ENCODE results near the gene ARHGAP5. TPM values are rescaled to one million over a fixed set of nuclear protein-coding genes. Genes with fewer than 3 reads are reported as not detected.

The ARHGAP5 gene
- total and polyA plus RNA-seq, 2 experiments from 2014 or later, result 22.1 to 72.6 TPM

GRCh38 chr14:32134448-32135097 is 57.5 kb downstream of the ARHGAP5 start (continued):
- TF ChIP-seq CTCF (conservative IDR thresholded peaks at IDR 0.05; ENCODE audit: low read depth in 2 of 2) (no peak), EZH2 (IDR thresholded peaks at IDR 0.05; ENCODE audit: low read depth, unreplicated experiment) (no peak), NANOG (IDR thresholded peaks at IDR 0.05; ENCODE audit: borderline replicate concordance) (no peak), ZNF114 (CRISPR knock-in tag; IDR thresholded peaks at IDR 0.05) (no peak)

- no peaks in the 10 kb centered on the region for H3K27me3 Mint-ChIP-seq (ENCODE audit: insufficient read depth, low read depth, poor library complexity)
- peaks cover 29% of the 10 kb centered on the region for H3K9me3 Mint-ChIP-seq
- TF ChIP-seq POLR2AphosphoS5 (IDR thresholded peaks at IDR 0.05; ENCODE audit: low read depth) (no peak), ZNF331 (CRISPR knock-in tag; IDR thresholded peaks at IDR 0.05; ENCODE audit: low read depth) (no peak), STAT1 (IDR thresholded peaks at IDR 0.05; ENCODE audit: unreplicated experiment) (no peak), ZNF114 (CRISPR knock-in tag; IDR thresholded peaks at IDR 0.05) (no peak), EZH2 (IDR thresholded peaks at IDR 0.05; ENCODE audit: low read depth, unreplicated experiment) (no peak), ZNF462 (CRISPR knock-in tag; IDR thresholded peaks at IDR 0.05) (no peak), CTCF (conservative IDR thresholded peaks at IDR 0.05; ENCODE audit: low read depth in 2 of 2) (no peak), EZH2phosphoT487 (IDR thresholded peaks at IDR 0.05; ENCODE audit: unreplicated experiment) (no peak), NANOG (IDR thresholded peaks at IDR 0.05; ENCODE audit: borderline replicate concordance) (no peak), JUNB (IDR thresholded peaks at IDR 0.05; ENCODE audit: unreplicated experiment) (no peak), CREB1 (CRISPR knock-in tag; IDR thresholded peaks at IDR 0.05; ENCODE audit: low read depth) (no peak)
Observed at GRCh38 chr14:32136027-32136825, 59.1 kb downstream of the ARHGAP5 start.

More at GRCh38 chr14:32136027-32136825, 59.1 kb downstream of the ARHGAP5 start:
- Histone ChIP-seq H4K20me1 (replicated peaks; ENCODE audit: insufficient read depth) (no peaks in the 10 kb centered on the region), H3K27me3 (ENCODE audit: insufficient read depth) (no peaks in the 10 kb centered on the region), H3K4me2 (no peak overlapping the region), H2AFZ (no peak overlapping the region), H3K36me3 (ENCODE audit: insufficient read depth) (peaks cover 7% of the 10 kb centered on the region; the same call in 1 of the 2 replicates), H3K79me2 (replicated peaks; ENCODE audit: insufficient read depth) (peaks cover 74% of the 10 kb centered on the region), H3K9me2 (ENCODE audit: insufficient read depth) (no peaks in the 10 kb centered on the region), H3K4me3 (no peak overlapping the region), H3F3A (replicated peaks; ENCODE audit: low read depth) (no peaks in the 10 kb centered on the region), H3K27ac (ENCODE audit: low read depth) (no peak overlapping the region), H3K4me1 (ENCODE audit: insufficient read depth) (peaks cover 7% of the 10 kb centered on the region; the same call in 1 of the 2 replicates)
- no peak overlapping the region for H3K4me3 Mint-ChIP-seq
- peaks cover 3% of the 10 kb centered on the region; the same call in 2 of the 3 replicates for H3K4me1 Mint-ChIP-seq
- H3K27ac Mint-ChIP-seq, result no peak overlapping the region
- DNase-seq (ENCODE audit: low spot score), result no peak
- no peak for ATAC-seq
- H3K36me3 Mint-ChIP-seq (ENCODE audit: low read depth), result peaks cover 76% of the 10 kb centered on the region
